HUES48 (cell line): ENCODE results near the gene PDZD2.
A peak's percentile ranks its signal among the peaks of the same experiment; 100 is the strongest.

ENCODE experiments used
- H3K27ac ChIP-seq: one replicate; pipeline ENCODE4 v1.7.0; 2013; ENCODE audit warnings: low read depth, low read length, inconsistent platforms
- H3K27me3 ChIP-seq: 2 replicates; pipeline ENCODE4 v1.6.1; 2013; ENCODE audit warnings: mild to moderate bottlenecking, low read length; ENCODE audit not compliant: control insufficient read depth, insufficient read depth
- H3K36me3 ChIP-seq: 2 replicates; pipeline ENCODE4 v1.6.1; 2013; ENCODE audit warnings: low read length; ENCODE audit not compliant: control insufficient read depth, insufficient read depth
- H3K4me1 ChIP-seq: 2 replicates; pipeline ENCODE4 v1.6.1; 2013; ENCODE audit warnings: mild to moderate bottlenecking, low read length; ENCODE audit not compliant: control insufficient read depth, insufficient read depth
- H3K4me3 ChIP-seq: 2 replicates; pipeline ENCODE4 v1.5.1; 2013; ENCODE audit warnings: mild to moderate bottlenecking, low read depth, low read length
- H3K9ac ChIP-seq: 2 replicates; pipeline ENCODE4 v1.6.1; 2013; ENCODE audit warnings: mild to moderate bottlenecking, low read depth, low read length, moderate library complexity
- H3K9me3 ChIP-seq: 2 replicates; pipeline ENCODE4 v1.6.1; 2013; ENCODE audit warnings: low read length; ENCODE audit not compliant: control insufficient read depth, insufficient read depth

Gene PDZD2

DNA sequence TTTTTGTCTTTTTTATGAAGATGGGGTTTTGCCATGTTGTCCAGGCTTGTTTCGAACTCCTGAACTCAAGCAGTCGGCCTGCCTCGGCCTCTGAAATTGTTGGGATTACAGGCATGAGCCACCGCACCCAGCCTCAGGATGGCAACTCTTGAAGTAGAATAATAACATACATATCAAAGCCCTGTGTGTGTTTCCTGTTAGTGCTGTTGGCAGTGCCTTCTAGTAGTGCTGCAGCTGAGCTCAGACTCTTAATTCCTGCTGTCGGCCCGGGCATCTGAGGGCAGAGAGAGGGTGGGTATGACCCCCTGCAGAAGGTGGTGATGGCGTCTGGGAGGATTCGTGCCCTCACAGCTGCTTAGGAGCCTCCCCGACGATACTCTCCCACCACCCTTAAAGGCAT, 227.2 kb downstream of the PDZD2 start:
- Histone ChIP-seq H3K9ac (no peak overlapping the region), H3K9me3 (no peaks in the 10 kb centered on the region), H3K4me3 (no peak overlapping the region), H3K27ac (no peak overlapping the region), H3K36me3 (no peaks in the 10 kb centered on the region), H3K4me1 (peaks cover 8% of the 10 kb centered on the region), H3K27me3 (no peaks in the 10 kb centered on the region)

DNA sequence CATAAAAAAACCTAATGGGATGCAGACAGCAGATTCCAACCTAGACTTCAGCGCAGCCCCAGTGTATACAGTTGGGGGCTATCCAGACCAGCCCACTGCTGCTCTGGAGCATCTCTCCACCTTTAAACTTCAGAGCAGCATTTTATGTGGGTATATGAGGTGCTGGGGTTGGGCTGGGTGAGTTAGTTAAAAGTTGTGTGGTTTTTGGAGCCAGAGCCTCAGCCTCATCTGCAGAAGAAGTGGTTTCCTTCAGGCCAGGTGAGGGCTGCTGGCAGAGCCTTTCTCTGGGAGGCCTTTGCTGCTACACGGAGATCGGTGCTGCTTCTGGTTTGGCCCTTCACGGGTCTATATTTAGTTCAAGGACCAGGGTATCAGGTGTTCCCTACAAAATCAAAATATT, 228.3 kb downstream of the PDZD2 start:
- H3K9me3 ChIP-seq = no peaks in the 10 kb centered on the region
- no peaks in the 10 kb centered on the region for H3K36me3 ChIP-seq
- peaks cover 8% of the 10 kb centered on the region for H3K4me1 ChIP-seq
- no peak overlapping the region for H3K9ac ChIP-seq
- H3K27ac ChIP-seq = no peak overlapping the region
- no peak overlapping the region for H3K4me3 ChIP-seq
- no peaks in the 10 kb centered on the region for H3K27me3 ChIP-seq

DNA sequence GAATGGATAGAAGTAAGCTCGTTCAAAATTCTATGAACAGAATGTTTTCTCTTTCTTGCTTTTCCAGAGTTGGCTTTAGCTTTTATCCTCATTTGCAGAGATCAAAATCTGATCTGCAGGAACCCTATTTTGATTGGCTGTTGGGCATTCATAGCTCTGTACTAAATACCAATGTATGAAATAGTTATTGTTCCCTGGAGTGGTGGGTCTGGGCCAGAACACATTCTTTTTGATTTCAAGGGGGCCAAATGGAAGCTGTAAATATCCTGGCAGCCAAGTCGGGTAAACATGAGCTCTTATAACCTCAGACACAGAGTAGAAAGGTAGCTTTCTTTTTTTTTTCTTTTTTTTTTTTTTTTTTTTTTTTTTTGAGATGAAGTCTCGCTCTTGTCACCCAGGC, 241.5 kb downstream of the PDZD2 start:
- H3K9ac ChIP-seq = no peak overlapping the region
- H3K4me1 ChIP-seq = no peaks in the 10 kb centered on the region
- no peaks in the 10 kb centered on the region for H3K9me3 ChIP-seq
- H3K27me3 ChIP-seq = no peaks in the 10 kb centered on the region
- no peaks in the 10 kb centered on the region for H3K36me3 ChIP-seq
- no peak overlapping the region for H3K27ac ChIP-seq
- H3K4me3 ChIP-seq = no peak overlapping the region

DNA sequence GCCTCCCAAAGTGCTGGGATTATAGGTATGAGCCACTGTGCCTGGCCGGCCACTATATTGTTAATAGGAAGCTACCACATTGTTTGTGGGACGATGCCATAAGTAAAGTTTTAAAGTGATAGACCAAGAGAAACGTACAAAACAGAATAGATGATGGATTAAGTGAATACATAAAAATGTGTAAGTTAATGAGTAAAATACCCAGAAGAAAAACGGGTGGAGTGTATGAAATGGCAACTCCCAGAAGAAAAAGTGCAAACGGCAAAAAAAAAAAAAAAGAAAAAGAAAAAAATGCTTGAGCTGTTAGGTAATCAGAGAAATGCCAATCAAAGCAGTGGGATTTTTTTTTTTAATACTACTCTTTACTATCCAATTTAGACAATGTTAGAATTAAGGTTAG, 246.0 kb downstream of the PDZD2 start:
- no peak overlapping the region for H3K9ac ChIP-seq
- H3K27me3 ChIP-seq = no peaks in the 10 kb centered on the region
- no peaks in the 10 kb centered on the region for H3K9me3 ChIP-seq
- H3K4me1 ChIP-seq = peaks cover 21% of the 10 kb centered on the region; the same call in 1 of the 2 replicates
- H3K27ac ChIP-seq = no peak overlapping the region
- no peaks in the 10 kb centered on the region for H3K36me3 ChIP-seq
- no peak overlapping the region for H3K4me3 ChIP-seq

DNA sequence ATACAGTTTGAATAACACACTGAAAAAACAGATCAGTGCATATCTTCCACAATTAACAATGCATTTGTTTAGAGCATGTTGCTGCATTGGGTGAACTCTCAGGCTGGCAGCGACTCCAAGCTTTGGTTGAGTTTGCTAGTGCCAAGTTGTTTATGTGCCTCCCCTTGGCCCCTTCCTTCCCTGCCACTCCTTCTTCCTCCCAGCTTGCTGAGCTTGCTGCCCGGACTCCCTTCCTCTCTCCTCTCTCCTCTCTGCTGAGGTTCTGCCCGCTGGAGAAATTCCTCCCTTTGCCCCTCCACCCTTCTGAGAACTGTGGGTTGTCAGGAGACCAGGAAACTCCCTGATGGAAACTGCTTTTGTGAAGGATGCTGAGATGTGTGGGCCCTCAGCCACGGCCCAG, 247.3 kb downstream of the PDZD2 start:
- Histone ChIP-seq H3K4me1 (peaks cover 28% of the 10 kb centered on the region), H3K4me3 (no peak overlapping the region), H3K36me3 (no peaks in the 10 kb centered on the region), H3K9me3 (no peaks in the 10 kb centered on the region), H3K9ac (no peak overlapping the region), H3K27ac (no peak overlapping the region), H3K27me3 (no peaks in the 10 kb centered on the region)

DNA sequence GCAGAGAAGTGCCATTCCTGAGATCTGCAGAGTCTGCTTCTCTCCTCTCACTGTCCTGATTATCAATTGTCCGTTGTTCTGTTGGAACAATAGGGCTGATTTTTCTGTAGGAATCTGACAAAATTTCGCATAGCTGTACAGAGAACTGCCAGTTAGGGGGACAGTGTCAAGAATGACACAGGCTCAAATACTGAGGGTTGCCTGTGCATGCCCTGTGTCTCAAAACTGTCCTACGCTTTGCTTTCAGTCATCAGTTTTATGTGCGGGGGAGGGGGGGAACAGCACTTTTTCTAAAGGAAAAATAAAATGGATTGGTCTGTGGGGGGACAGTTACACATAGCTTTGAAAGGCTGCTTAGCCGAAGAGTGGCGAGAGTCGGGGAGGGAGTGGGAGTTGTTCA, 248.6 kb downstream of the PDZD2 start:
- H3K36me3 ChIP-seq = no peaks in the 10 kb centered on the region
- no peaks in the 10 kb centered on the region for H3K9me3 ChIP-seq
- H3K27ac ChIP-seq = no peak overlapping the region
- H3K4me1 ChIP-seq = peaks cover 28% of the 10 kb centered on the region
- H3K27me3 ChIP-seq = no peaks in the 10 kb centered on the region
- no peak overlapping the region for H3K9ac ChIP-seq
- no peak overlapping the region for H3K4me3 ChIP-seq

DNA sequence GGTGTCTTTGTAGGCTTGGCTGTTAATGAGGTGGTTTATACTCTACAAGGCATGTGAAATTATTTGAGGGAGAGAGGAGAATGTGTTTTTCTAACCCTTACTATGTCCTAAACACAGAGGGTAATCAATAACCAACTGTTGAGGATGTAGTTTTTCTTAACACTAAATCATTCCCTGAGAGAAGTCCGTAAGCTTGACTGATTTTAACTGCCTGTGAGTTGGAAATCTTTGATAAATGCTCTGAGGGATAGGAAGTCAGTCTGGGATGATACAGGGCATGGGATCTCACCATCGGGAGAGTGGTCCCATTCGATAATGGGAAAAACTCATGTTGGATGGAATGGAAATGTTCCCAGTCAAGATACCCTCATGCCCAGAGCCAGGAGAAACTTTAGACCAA, 249.6 kb downstream of the PDZD2 start:
- no peak overlapping the region for H3K9ac ChIP-seq
- H3K36me3 ChIP-seq = no peaks in the 10 kb centered on the region
- H3K27ac ChIP-seq = no peak overlapping the region
- no peaks in the 10 kb centered on the region for H3K27me3 ChIP-seq
- no peaks in the 10 kb centered on the region for H3K9me3 ChIP-seq
- no peak overlapping the region for H3K4me3 ChIP-seq
- H3K4me1 ChIP-seq = peaks cover 28% of the 10 kb centered on the region

DNA sequence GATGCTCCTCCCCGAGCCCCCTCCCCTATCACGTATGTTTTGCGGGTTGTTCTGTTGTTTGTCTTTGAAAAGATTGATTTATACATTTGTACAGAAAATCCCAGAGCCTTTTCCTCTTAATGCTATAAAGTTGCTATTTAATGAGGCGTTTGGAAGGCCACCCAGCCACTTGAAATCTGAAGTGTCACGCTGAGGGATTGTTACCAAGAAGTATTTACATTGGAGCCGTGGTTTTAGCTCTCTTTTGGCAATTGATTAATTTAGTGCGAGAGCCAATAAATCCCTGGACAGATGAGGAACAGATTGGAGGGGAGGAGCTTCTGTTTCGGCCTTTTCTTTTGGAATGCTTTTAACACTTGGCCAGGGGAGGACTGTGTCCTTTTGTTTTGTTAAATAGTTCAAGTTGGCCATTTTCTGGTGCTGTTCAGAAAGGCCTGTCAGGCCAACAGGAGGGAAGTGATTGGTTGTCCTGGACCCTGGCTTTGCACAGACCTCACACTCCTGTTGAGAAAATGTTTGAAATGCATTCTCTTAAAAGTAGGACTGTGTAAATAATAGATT, 250.2 kb downstream of the PDZD2 start:
- Histone ChIP-seq H3K9ac (no peak overlapping the region), H3K9me3 (no peaks in the 10 kb centered on the region), H3K4me3 (no peak overlapping the region), H3K27me3 (no peaks in the 10 kb centered on the region), H3K4me1 (peaks cover 28% of the 10 kb centered on the region), H3K36me3 (no peaks in the 10 kb centered on the region), H3K27ac (peak overlapping the region; percentile 43)

DNA sequence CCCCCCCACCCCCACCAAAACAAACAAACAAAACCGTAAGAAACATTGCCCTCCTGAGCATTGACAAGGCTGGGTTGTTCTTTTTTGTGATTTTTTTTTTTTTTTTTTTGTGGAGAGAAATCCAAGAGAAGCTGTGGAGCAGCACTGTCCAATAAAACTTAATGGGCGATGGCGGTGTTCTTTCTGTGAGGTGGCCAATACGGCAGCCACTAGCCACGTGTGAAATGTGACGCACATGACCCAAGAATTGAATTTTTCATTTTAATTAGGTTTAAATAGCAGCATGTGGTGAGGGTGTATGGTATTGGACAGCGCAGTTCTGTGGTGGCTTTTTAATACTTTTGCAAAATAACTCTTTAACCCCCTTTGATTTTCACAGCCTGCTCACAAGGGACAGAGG, 251.1 kb downstream of the PDZD2 start:
- no peak overlapping the region for H3K4me3 ChIP-seq
- H3K9me3 ChIP-seq = no peaks in the 10 kb centered on the region
- H3K4me1 ChIP-seq = peaks cover 28% of the 10 kb centered on the region
- H3K36me3 ChIP-seq = no peaks in the 10 kb centered on the region
- H3K27ac ChIP-seq = no peak overlapping the region
- no peaks in the 10 kb centered on the region for H3K27me3 ChIP-seq
- no peak overlapping the region for H3K9ac ChIP-seq

DNA sequence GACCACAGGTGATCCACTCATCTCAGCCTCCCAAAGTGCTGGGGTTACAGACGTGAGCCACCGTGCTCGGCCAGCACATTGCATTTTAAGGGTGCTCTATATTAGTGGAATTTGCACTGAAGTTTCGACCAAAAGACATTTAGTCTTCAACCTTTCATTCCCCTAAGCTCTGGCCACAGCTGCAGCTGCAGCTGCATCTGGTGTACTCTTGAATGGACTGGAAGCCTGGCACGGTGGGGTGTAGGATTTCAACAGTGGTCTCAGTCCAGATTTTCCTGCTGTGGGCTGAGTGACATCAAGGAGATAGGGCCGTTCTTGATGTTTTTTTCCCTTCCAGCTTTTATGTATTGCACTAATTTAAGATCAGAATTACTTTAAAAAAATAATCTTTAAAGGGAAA, 255.2 kb downstream of the PDZD2 start:
- no peaks in the 10 kb centered on the region for H3K9me3 ChIP-seq
- H3K27ac ChIP-seq = no peak overlapping the region
- peaks cover 21% of the 10 kb centered on the region for H3K4me1 ChIP-seq
- no peaks in the 10 kb centered on the region for H3K27me3 ChIP-seq
- H3K36me3 ChIP-seq = no peaks in the 10 kb centered on the region
- H3K9ac ChIP-seq = no peak overlapping the region
- no peak overlapping the region for H3K4me3 ChIP-seq

DNA sequence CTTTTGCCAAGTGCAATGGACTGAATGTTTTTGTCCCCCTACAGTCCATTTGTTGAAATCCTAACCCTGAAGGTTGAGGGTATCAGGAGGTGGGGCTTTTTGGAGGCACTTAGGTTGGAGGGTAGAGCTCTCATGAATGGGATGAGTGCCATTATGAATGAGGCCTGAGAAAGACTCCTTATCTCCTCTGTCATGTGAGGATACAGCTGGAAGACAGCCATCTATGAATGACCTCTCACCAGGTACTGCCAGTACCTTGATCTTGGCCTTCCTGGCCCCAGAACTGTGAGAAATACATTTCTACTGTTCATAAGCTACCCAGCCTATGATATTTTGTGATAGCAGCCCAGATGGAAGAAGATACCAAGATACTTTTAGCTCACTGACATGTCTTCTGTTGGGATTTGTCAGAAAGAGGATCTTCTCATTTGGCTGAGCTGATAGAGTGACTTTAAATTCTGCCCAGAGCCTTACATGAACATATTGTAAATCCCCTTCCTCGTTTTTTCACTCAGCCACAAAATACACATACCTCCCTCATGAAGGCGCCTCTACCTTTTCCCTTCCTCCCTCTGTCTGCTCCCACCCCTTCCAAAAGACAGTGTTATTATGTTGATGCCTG, 256.4 kb downstream of the PDZD2 start:
- Histone ChIP-seq H3K4me3 (no peak overlapping the region), H3K9ac (no peak overlapping the region), H3K27ac (no peak overlapping the region), H3K4me1 (peaks cover 11% of the 10 kb centered on the region), H3K9me3 (no peaks in the 10 kb centered on the region), H3K36me3 (no peaks in the 10 kb centered on the region), H3K27me3 (no peaks in the 10 kb centered on the region)
